GM21723 (cell line): ENCODE data around the gene CCNT1.
A peak's percentile ranks its signal among the peaks of the same experiment; 100 is the strongest.
"Not testable (repeated sequence)": the region's sequence is repeated elsewhere in the genome, so short reads cannot be mapped to it uniquely, and the experiment has no call there.

Experiments
- ATAC-seq: cut with Tn5 transposase; IDR thresholded peaks from one replicate; pipeline ENCODE4 v1.9.1; 2021; ENCODE audit warnings: mild to moderate bottlenecking, moderate library complexity; ENCODE audit not compliant: unreplicated experiment

The CCNT1 gene

DNA sequence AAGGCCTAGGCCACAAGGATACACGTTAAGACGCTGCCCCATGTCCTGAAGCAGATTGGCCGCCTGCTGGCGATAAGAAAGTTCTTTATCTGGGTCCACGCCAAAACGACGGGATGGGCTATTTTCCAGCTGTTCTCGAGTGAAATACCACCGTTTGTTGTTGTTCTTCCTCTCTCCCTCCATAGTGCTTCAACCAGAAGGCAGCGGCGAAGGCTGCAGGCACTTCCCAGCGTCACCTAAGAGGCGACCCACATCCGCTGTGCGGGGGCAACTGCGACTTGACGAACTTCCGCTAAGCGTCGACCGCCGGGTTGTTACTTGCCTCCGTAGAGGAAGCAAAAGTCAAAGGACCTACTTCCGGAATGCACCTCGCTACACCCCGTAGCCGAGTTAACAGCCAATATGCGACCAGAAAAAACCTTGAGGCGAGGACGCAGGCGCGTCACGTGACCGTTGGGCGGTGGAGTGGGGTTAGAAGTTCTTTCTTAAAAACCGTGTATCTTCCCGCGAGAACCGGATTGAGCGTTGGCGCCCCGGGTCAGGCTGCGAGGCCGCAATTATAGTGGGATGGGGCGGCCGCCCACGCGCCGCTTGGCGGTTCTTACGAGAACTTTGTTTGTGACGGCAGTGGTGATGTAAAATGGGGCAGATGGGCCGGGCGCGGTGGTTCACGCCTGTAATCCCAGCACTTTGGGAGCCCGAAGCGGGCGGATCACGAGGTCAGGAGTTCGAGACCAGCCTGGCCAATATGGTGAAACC, at the start of gene CCNT1:
Gene CCNT1 (minus strand): TSS at position 215 of the 759 bp plus-strand sequence. CDS start 32 bp downstream, at position 183.
- peak; percentile 98 for ATAC-seq

DNA sequence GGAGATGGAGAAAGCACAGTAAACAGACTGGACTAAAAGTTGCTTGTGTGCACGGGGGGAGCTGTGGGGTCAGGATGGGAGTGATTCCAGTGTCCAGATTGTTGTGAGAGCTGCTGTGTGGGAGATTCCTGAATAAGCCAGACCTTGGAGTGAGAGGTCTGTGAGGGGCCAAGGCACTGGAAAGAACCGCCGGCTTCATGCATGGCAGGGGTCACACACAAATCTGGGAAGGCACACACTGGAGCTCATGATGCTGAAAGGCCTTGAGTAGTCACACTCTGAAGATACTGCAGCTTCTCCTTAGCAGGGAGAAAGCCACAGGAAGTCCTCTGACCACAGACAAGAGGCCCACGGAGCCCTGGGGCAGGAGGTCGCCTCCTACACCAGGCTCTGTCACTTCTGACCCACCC, 49.3 kb upstream of the CCNT1 start:
- no peak for ATAC-seq

DNA sequence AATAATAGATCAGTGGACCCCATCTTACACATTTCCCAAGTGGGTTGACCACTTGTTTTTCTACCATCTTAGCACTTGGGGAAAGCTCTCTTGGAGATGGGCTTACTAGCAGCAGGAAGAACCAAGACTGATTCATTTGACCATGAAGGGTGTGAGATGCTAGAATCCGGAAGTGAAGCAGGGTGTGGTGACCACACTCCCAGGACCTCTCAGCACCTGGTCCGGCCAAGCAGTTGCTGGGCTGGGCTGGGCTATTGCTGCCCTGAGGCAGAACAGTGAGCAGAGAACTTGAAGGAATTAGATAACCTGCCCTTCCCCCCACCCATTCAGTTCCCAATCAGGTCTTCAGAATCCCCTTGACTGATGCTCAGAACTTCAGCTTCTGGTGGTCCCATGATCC, 48.0 kb upstream of the CCNT1 start:
- no peak for ATAC-seq

DNA sequence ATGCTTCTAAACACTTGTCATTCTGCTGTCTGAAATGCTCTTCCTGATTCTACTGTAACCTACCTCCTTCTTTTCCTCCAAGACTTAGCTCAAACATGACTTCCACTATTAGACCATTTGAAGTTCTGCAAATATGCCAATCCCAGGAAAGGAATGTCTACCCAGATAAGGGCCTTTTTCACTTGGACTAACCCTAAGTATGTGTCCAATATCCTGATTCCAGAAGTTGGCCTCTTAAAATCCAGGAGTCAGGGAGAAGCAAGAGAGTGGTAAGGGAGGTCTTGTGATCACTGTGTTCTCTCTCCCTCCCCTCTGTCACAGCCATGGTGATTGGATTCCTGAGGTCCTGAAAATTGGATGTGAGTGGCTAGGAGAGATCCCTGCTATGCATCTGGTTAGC, 42.2 kb upstream of the CCNT1 start:
- no peak for ATAC-seq

DNA sequence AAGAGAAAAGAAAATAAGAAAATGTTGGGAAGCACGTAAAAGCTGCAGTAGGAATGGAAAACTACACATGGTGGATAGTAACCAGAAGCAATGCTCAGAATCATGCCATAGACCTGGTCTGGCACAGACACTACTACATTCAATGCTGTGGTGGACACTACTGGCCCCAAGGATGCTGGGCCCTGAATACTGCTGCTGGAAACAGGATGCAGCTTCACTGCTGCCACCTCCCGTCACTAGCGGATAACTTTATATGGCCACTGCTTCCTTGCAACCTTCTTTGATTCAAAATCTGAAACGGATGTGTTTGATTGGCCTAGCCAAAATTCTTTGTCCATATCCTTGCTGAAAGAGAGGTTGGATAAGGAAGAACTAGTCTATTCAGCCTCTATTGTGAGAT, 41.7 kb upstream of the CCNT1 start:
- no peak for ATAC-seq

DNA sequence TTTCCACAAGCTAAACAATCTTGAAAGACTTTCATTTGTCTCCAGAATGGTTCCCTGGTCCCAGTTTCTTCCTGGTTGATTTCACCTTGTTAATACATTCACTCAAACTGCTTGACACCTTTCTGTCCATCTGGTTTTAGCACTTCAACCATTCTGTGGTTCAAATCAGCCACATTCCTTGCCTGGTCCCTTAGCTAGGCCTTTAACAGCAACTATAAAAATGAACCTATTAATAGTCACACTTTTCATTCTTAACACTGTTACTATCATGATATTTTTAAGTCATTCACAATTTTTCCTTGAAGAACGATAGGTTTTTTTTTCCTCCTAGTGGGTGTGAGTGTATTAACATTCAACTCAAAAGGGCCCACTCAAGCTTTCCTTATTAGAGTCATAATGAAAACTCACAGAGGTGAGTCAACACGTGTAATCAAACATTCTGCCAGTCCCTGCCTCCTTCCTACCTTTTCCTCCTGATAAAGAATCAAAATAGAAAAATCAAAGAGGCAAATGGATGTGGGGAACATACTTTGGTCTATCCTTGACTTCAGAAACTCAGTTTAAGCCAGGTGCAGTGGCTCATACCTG, 34.4 kb upstream of the CCNT1 start:
- no peak for ATAC-seq

DNA sequence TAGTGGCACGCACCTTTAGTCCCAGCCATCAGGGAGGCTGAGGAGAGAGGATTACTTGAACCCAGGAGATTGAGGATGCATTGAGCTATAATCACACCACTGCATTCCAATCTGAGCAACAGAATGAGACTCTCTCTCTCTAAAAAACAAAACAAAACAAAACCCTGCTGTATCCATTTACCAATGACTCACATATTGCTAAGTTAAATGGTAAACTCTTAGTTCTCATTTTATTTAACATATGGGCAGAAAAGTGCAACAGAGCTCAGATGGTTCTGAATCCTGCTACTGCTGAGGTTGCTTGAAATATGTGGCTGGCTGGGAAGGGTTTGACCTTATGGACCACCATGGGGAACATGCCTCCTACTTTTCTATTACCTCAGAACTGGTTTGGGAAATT, 33.7 kb upstream of the CCNT1 start:
- ATAC-seq: no peak

DNA sequence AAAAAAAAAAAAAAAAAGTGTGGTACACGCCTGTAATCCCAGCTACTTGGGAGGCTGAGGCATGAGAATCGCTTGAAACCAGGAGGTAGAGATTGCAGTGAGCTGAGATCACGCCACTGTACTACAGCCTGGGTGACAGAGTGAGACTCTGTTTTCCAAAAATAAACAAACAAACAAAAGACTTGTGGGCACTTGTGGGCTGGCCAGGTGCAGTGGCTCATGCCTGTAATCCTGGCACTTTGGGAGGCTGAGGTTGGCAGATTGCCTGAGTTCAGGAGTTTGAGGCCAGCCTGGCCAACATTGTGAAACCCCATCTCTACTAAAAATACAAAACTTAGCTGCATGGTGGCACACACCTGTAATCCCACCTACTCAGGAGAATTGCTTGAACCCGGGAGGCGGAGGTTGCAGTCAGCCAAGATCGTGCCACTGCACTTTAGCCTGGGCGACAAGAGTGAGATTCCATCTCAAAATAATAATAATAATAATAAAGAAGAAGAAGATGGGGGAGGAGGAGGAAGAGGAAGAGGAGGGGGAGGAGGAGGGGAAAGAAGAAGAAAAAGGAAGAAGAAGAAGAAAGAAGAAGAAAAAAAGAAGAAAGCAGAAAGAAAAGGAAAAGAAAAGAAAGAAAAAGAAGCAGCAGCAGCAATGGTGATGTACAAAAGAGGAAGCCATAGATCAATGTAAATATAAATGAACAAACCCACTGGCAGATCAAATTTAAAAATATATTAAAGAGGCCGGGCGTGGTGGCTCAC, 27.9 kb upstream of the CCNT1 start:
- ATAC-seq: no peak

DNA sequence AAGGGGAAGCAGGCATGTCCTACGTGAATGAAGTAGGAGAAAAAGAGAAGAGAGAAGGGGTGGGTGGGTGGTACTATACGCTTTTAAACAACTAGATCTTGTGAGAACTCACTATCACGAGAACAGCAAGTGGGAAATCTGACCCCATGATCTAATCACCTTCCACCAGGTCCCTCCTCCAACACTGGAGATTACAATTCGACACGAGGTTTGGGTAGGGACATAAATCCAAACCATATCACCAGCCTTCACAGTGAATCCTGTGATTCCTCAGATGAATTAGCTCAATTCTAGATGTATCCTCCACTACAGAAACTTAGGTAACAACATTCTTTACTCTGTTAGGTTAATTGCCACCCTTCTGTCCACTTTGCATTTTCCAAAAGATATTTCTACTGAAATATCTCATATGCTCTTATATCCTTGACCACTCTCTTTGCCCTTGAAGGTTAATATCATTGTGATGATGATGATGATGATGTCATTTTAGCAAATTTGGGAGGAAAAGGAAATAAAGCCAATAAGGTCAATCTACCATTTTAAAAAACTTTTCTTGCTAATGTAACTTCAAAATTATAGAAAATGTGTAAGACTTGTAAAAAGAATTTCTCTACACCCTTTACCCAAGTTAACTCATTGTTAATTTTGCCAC, 23.2 kb upstream of the CCNT1 start:
- ATAC-seq: no peak

DNA sequence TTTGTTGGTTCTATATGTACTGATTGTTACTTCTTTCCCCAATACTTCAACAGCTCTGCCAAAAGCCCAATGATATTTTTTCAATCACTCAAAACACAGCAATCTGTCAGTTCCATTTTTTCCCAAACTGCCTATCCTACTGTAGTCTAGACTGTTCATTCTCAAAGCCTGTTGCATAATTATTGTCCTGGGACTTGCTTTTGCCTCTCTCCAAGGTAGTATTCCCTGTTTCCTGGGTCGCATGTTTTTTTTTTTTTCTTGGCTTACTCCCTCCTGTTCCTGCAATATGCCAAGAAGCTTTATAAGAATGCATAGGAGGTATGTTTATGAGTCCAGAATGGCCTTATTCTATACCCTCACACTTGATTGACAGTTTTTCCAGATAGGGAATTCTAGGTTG, 19.9 kb upstream of the CCNT1 start:
- ATAC-seq: no peak

DNA sequence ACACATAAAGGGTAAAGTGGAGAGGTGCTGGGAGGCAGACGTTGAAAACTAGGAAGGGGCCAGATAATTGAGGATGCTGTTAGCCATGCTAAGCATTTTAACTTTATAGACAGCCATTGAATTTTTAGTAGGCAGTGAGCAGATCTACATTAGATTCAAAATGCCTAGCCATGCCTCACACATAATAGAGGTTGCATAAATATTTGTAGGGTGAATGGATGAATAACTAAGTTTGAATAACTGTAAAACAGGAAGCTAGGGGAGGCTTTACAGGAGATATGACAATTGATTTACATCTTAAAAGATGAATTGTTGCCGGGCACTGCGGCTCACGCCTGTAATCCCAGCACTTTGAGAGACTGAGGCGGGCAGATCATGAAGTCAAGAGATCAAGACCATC, 12.3 kb upstream of the CCNT1 start:
- no peak for ATAC-seq

DNA sequence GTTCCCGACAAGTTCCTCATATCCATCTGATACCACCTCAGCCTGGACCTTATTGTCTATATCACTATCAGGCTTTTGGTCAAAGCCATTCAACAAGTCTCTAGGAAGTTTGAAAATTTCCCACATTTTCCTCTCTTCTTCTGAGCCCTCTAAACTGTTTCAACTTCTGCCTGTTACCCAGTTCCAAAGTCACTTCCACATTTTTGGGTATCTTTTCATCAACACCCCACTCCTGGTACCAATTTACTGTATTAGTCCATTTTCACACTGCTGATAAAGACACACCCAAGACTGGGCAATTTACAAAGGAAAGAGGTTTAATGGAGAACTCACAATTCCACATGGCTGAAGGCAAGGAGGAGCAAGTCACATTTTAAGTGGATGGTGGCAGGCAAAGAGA, 4.2 kb upstream of the CCNT1 start:
- ATAC-seq: not testable (repeated sequence)

DNA sequence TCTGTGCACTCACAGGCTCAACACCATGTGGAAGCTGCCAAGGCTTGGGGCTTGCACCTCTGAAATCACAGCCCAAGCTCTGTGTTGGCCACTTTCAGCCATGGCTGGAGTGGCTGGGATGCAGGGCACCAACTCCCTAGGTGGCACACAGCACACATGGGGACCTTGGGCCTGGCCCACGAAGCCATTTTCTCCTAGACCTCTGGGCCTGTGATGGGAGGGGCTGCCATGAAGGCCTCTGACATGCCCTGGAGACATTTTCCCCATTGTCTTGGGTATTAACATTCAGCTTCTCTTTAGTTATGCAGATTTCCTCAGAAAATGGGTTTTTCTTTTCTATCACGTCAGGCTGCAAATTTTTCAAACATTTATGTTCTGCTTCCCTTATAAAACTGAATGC, 3.7 kb upstream of the CCNT1 start:
- not testable (repeated sequence) for ATAC-seq

DNA sequence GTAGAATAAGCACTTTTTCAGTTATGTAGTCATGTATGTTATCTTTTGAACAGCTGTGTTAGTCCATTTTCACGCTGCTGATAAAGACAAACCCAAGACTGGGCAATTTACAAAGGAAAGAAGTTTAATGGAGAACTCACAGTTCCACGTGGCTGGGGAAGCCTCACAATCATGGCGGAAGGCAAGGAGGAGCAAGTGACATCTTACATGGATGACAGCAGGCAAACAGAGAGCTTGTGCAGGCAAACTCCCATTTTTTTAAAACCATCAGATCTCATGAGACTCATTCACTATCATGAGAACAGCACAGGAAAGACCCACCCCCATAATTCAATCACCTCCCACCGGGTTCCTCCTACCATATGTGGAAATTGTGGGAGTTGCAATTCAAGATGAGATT, 2.5 kb upstream of the CCNT1 start:
- ATAC-seq: not testable (repeated sequence)

DNA sequence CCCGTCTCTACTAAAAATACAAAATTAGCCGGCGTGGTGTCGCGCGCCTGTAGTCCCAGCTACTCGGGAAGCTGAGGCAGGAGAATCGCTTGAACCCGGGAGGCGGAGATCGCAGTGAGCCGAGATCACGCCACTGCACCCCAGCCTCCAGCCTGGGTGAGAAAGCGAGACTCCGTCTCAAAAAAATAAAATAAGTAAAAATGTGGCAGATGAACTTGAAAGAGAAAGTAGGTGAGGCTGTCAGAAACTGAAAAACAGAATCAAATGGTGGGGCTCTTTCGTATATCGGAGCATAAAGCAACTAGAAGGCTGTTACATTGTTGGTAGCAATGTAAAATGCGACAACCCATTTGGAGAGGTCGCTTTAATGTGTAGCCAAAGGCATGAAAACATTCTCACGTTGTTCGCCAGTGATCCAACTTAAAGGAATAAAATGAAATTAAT, 767 bp upstream of the CCNT1 start:
- ATAC-seq: peak; percentile 2

DNA sequence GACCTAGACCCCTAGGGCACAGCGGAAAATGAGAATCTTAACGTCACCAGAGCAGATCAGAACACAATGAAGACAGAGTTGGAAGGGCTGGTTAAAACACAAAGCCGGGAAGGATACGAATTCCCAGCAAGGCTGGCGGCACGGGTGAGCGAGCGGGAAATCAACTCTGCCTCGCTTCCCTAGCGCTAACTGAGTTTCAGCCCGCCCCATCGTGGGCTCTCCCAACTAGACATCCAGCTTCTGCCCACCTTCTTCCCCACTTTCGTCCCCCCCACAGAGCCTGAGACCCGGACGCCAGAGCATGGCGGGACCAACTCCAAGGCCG, 377 bp downstream of the CCNT1 start:
- ATAC-seq: no peak

DNA sequence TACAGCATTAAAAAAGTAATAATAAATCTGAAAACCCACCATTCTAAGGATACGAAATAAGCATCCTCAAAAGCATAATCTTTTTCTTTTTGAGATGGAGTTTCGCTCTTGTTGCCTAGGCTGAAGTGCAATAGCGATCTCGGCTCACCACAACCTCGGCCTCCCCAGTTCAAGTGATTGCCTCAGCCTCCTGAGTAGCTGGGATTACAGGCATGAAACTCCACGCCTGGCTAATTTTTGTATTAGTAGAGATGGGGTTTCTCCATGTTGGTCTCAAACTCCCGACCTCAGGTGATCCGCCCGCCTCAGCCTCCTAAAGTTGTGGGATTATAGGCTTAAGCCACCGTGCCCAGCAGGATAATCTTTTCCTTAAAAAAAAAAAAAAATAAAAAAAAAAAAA, 4.3 kb downstream of the CCNT1 start:
- ATAC-seq: no peak

DNA sequence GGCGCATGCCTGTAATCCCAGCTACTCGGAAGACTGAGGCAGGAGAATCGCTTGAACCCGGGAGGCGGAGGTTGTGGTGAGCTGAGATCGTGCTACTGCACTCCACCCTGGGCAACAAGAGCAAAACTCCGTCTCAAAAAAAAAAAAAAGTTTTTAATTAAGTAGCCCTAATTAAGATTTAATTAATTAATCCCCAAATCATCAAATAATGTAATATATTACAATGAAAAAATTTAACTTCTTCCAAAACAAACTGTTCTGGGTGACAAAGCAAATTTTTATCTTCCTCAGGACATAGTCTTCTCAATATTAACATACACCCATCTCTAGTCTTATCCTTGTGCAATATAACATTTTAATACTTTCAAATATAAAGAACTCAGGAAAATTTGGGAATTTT, 17.7 kb downstream of the CCNT1 start:
- ATAC-seq: not testable (repeated sequence)

DNA sequence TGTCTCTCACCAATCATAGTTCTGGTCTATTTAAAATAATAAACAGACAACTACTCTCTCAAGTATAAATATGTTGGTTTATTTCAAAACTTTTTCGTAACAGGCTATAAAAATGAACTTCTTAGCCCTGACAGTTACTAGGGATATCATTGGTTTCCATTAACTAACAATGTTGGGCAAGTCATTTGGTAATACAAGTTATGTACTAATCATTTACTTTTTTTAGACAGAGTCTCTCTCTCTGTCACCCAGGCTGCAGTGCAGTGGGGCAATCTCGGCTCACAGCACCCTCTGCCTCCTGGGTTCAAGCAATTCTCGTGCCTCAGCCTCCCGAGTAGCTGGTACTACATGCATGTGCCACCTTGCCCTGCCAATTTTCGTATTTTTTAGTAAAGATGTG, 19.9 kb downstream of the CCNT1 start:
- no peak for ATAC-seq

DNA sequence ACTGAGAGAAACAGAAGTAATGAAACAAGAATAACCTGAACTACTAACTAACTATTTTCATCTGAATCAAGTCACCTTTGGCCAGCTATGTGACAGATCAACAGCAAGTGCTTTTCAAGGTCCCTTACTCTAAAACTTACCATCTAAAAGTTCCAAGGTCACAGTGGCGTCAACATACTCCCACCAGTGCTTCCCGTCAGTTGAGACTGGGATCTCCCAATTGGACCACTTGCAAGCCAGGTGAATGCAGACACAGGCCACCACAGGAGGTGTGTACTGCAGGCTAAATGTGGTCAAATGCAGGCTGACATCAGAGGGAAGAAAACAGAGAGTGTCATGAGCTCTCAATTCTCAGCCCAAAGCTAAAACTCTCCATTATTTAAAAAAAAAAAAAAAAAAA, 20.6 kb downstream of the CCNT1 start:
- no peak for ATAC-seq

DNA sequence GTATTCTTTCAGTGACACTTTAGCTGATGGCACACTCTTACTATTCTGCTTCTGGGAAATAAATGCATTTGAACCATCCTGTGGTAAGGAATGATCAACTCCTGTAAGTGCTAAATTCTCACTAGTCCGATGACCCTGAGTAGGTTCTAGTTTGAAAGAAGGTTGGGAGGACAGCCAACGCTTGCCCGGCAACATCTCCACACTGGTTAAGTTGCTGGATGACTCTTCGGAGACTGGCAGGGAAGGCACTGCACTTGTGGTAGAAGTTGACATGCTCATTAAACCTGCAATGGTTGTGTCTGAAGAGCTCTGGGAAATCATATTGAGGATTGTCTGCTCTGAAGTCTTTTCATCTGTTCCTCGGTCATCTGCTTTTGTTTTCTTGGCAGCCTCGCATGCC, 22.5 kb downstream of the CCNT1 start:
- no peak for ATAC-seq

DNA sequence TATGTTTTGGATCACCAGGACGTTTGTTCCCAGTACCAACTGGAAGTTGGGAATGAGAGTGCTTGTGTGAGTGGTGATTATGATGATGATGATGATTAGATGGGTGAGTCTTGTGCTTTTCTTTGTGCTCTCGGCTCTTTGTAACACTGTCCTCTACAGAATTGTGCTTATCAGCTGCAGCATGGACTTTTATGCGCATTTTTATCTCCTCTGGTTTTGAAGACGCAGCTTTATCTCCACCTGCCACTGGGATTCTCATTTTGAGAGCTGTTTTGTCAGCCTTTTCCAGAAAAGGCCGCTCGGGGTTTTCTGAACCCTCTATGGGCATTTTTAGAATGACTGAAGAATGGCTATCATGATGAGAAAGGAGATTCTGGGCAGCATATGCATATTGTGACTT, 22.9 kb downstream of the CCNT1 start:
- ATAC-seq: no peak
